ENCODE measurements around the gene C5AR1.

DNA sequence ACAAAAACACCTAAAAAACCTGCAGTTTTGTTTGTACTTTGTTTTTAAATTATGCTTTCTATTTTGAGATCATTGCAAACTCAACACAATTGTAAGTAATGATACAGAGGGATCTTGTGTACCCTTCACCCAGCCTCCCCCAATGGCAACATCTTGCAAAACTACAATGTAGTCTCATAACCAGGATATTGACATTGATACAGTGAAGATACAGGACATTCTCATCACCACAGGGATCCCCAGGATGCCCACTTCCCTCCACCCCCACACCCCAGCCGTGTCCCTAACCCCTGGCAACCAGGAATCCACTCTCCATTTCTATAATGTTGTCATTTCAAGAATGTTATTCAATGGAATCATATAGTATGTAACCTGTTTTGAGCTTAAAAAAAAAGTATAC is 12.0 kb downstream of the C5AR1 start:
- TF ChIP-seq CTCF (IDR thresholded peaks at IDR 0.05) (no peak), POLR2A (IDR thresholded peaks at IDR 0.05) (no peak)

Data from prostate gland (tissue), 2 donors.